ENCODE data around the gene ARHGAP20.

ARHGAP20 gene

GRCh38 chr11:110735455-110736170 lies 23.4 kb upstream of the ARHGAP20 start:
- H3K4me3 ChIP-seq (replicated peaks; ENCODE audit: low read depth, low read length) = no peak overlapping the region
- no peak for DNase-seq (ENCODE audit: extremely low read depth, low read depth)
- no peak for TF ChIP-seq CTCF (IDR thresholded peaks at IDR 0.05; ENCODE audit: low read depth, low read length, missing control alignments)

GRCh38 chr11:110734790-110735189 lies 22.6 kb upstream of the ARHGAP20 start:
- H3K4me3 ChIP-seq (replicated peaks; ENCODE audit: low read depth, low read length) = no peak overlapping the region
- TF ChIP-seq CTCF (IDR thresholded peaks at IDR 0.05; ENCODE audit: low read depth, low read length, missing control alignments) = no peak
- no peak for DNase-seq (ENCODE audit: extremely low read depth, low read depth)

GRCh38 chr11:110730773-110731172 lies 18.5 kb upstream of the ARHGAP20 start:
- no peak overlapping the region for H3K4me3 ChIP-seq (replicated peaks; ENCODE audit: low read depth, low read length)
- no peak for TF ChIP-seq CTCF (IDR thresholded peaks at IDR 0.05; ENCODE audit: low read depth, low read length, missing control alignments)
- no peak for DNase-seq (ENCODE audit: extremely low read depth, low read depth)

- TF ChIP-seq CTCF (IDR thresholded peaks at IDR 0.05; ENCODE audit: low read depth, low read length, missing control alignments) = no peak
- no peak overlapping the region for H3K4me3 ChIP-seq (replicated peaks; ENCODE audit: low read depth, low read length)
- no peak for DNase-seq (ENCODE audit: extremely low read depth, low read depth)
Observed at GRCh38 chr11:110728883-110729282, 16.6 kb upstream of the ARHGAP20 start.

GRCh38 chr11:110728476-110728875 lies 16.2 kb upstream of the ARHGAP20 start:
- H3K4me3 ChIP-seq (replicated peaks; ENCODE audit: low read depth, low read length) = no peak overlapping the region
- DNase-seq (ENCODE audit: extremely low read depth, low read depth) = no peak
- TF ChIP-seq CTCF (IDR thresholded peaks at IDR 0.05; ENCODE audit: low read depth, low read length, missing control alignments) = no peak

- no peak for TF ChIP-seq CTCF (IDR thresholded peaks at IDR 0.05; ENCODE audit: low read depth, low read length, missing control alignments)
- H3K4me3 ChIP-seq (replicated peaks; ENCODE audit: low read depth, low read length) = no peak overlapping the region
- DNase-seq (ENCODE audit: extremely low read depth, low read depth) = no peak
Observed at GRCh38 chr11:110724358-110724757, 12.1 kb upstream of the ARHGAP20 start.

Measured in HFF-Myc (cell line).